Hematopoietic multipotent progenitor cell treated with erythropoietin and hydrocortisone succinate and interleukin-3 and kit ligand, for 6 days (in vitro differentiated cells): ENCODE data around the gene PCP4.

Source experiments
- DNase-seq: peaks from one replicate; pipeline ENCODE4 v3.0.0-alpha.2; 2015

Gene PCP4

GRCh38 chr21:39927304-39927886 is 60.2 kb downstream of the PCP4 start:
- DNase-seq: no peak

- DNase-seq: no peak
Measured at GRCh38 chr21:39932335-39932734, 65.1 kb downstream of the PCP4 start.

- DNase-seq: no peak
Measured at GRCh38 chr21:39934895-39935294, 67.7 kb downstream of the PCP4 start.

- DNase-seq: no peak
Measured at GRCh38 chr21:39935716-39936115, 68.5 kb downstream of the PCP4 start.

- DNase-seq: no peak
Measured at GRCh38 chr21:39938086-39938625, 70.9 kb downstream of the PCP4 start.

GRCh38 chr21:39946199-39946598 is 79.0 kb downstream of the PCP4 start:
- no peak for DNase-seq

- no peak for DNase-seq
Measured at GRCh38 chr21:39947031-39947430, 79.8 kb downstream of the PCP4 start.

GRCh38 chr21:39951183-39952101 is 84.2 kb downstream of the PCP4 start:
- DNase-seq: no peak

GRCh38 chr21:39952265-39952664 is 85.0 kb downstream of the PCP4 start:
- no peak for DNase-seq

- DNase-seq: no peak
Measured at GRCh38 chr21:39954570-39954969, 87.3 kb downstream of the PCP4 start.

- no peak for DNase-seq
Measured at GRCh38 chr21:39955326-39955725, 88.1 kb downstream of the PCP4 start.

GRCh38 chr21:39956586-39956985 is 89.3 kb downstream of the PCP4 start:
- DNase-seq: no peak

GRCh38 chr21:39958731-39959130 is 91.5 kb downstream of the PCP4 start:
- no peak for DNase-seq

GRCh38 chr21:39961251-39961650 is 94.0 kb downstream of the PCP4 start:
- DNase-seq: no peak

GRCh38 chr21:39965026-39965425 is 97.8 kb downstream of the PCP4 start:
- no peak for DNase-seq

GRCh38 chr21:39966786-39967185 is 99.5 kb downstream of the PCP4 start:
- DNase-seq: no peak

- DNase-seq: no peak
Measured at GRCh38 chr21:39968010-39968409, 100.8 kb downstream of the PCP4 start.

- DNase-seq: no peak
Measured at GRCh38 chr21:39969691-39970364, 102.6 kb downstream of the PCP4 start.

- no peak for DNase-seq
Measured at GRCh38 chr21:39971956-39972355, 104.7 kb downstream of the PCP4 start.

GRCh38 chr21:39972471-39972870 is 105.2 kb downstream of the PCP4 start:
- no peak for DNase-seq

GRCh38 chr21:39972976-39973770 is 105.9 kb downstream of the PCP4 start:
- DNase-seq: no peak

- DNase-seq: no peak
Measured at GRCh38 chr21:39976800-39977199, 109.6 kb downstream of the PCP4 start.
